Activated T-cell treated with anti-CD3 and anti-CD28 coated beads, Interleukin-2, amount 50 U/mL, for 24 hours (primary cell): ENCODE results near the gene PEAK1.
"Not testable (repeated sequence)": the region's sequence is repeated elsewhere in the genome, so short reads cannot be mapped to it uniquely, and the experiment has no call there.

ENCODE experiments used
- DNase-seq: peaks from one replicate; pipeline ENCODE4 v3.0.0-alpha.2; 2020
- H3K27ac Mint-ChIP-seq: 2 replicates; pipeline ENCODE4 v1.8.0; 2020; ENCODE audit warnings: mild to moderate bottlenecking, mixed read lengths
- H3K27me3 Mint-ChIP-seq: 2 replicates; pipeline ENCODE4 v1.8.0; 2020; ENCODE audit warnings: mixed read lengths
- H3K36me3 Mint-ChIP-seq: 2 replicates; pipeline ENCODE4 v1.8.0; 2020; ENCODE audit warnings: low read depth, mixed read lengths
- H3K4me1 Mint-ChIP-seq: 2 replicates; pipeline ENCODE4 v1.8.0; 2020; ENCODE audit warnings: low read depth, mixed read lengths
- H3K4me3 Mint-ChIP-seq: 2 replicates; pipeline ENCODE4 v1.8.0; 2020; ENCODE audit warnings: mild to moderate bottlenecking, moderate library complexity, mixed read lengths
- H3K9me3 Mint-ChIP-seq: 2 replicates; pipeline ENCODE4 v1.8.0; 2020; ENCODE audit warnings: mixed read lengths

The PEAK1 gene

GRCh38 chr15:77296773-77297337 lies 123.0 kb downstream of the PEAK1 start:
- Mint-ChIP-seq H3K36me3 (no peaks in the 10 kb centered on the region), H3K4me3 (no peak overlapping the region), H3K27me3 (no peaks in the 10 kb centered on the region), H3K9me3 (no peaks in the 10 kb centered on the region), H3K27ac (no peak overlapping the region), H3K4me1 (no peaks in the 10 kb centered on the region)
- no peak for DNase-seq

GRCh38 chr15:77295446-77295845 lies 124.5 kb downstream of the PEAK1 start:
- no peak overlapping the region for H3K4me3 Mint-ChIP-seq
- no peaks in the 10 kb centered on the region for H3K27me3 Mint-ChIP-seq
- no peak for DNase-seq
- no peaks in the 10 kb centered on the region for H3K4me1 Mint-ChIP-seq
- H3K9me3 Mint-ChIP-seq = no peaks in the 10 kb centered on the region
- H3K27ac Mint-ChIP-seq = no peak overlapping the region
- H3K36me3 Mint-ChIP-seq = no peaks in the 10 kb centered on the region

DNA sequence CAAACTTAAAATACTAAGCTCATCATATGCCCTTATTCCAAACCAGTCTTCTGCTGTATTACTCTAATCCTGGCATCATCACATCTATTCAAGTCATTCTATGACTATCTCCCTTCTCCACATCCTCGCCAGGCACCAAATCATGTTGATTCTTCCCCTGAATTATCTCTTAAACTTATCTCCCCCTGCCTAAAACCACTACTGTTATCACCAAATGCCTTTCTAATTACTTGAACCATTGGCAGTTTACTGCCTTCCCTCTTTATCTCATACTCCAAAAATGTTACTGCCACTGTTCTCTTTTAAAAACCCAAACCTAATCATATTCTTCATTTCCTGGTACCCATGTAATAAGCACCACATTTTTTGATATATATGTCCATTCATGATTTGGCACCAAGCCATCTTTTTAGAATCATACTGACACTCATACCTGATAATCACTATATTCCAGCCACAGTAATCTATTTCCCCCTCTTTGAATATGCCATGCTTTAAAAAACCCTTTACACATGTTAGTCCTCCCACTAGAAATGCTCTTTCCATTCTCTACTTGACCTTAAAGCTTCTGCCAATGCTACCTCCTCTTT lies 126.8 kb downstream of the PEAK1 start:
- no peak overlapping the region for H3K4me3 Mint-ChIP-seq
- H3K27me3 Mint-ChIP-seq = no peaks in the 10 kb centered on the region
- no peak for DNase-seq
- H3K9me3 Mint-ChIP-seq = no peaks in the 10 kb centered on the region
- H3K27ac Mint-ChIP-seq = no peak overlapping the region
- no peaks in the 10 kb centered on the region for H3K4me1 Mint-ChIP-seq
- no peaks in the 10 kb centered on the region for H3K36me3 Mint-ChIP-seq

DNA sequence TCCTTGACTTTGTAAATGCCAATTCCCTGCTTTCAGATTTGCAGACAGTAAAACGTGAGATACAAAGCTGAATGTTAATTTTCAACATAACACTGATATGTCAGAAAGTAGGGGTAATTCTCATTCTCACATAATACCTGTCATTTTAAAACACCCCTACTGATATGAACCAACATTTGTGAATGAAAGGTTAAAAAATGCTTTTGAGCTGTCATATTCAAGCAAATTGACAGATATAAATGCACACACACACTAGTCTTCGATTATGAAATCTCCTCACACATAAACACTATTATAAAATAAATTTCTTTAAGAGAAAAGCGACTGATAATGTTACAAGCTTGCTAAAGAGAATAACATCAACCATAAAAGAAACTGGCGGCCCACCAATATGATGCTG lies 128.8 kb downstream of the PEAK1 start:
- Mint-ChIP-seq H3K27me3 (no peaks in the 10 kb centered on the region), H3K36me3 (no peaks in the 10 kb centered on the region), H3K9me3 (no peaks in the 10 kb centered on the region), H3K4me1 (no peaks in the 10 kb centered on the region), H3K4me3 (no peak overlapping the region), H3K27ac (no peak overlapping the region)
- DNase-seq = no peak

DNA sequence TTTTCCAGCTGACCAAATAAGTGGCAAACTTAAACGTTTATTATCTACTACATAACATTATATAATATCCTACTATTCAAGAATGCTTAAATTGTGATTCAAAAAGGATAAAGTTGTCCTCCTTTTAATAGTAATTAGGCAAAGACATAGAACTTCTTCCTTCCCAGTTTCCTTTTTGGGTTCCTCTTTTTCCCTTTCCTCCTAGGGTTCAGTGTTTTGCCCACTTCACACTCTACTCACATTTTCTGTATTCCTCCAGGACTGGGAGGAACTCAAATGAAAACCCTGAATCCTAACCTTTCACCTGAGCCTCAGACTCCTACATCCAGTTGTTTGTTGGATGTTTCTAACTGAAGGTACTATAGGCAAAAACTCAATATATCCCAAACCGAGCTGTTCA lies 132.5 kb downstream of the PEAK1 start:
- no peak overlapping the region for H3K27ac Mint-ChIP-seq

GRCh38 chr15:77285057-77285997 lies 134.6 kb downstream of the PEAK1 start:
- no peak for DNase-seq
- no peaks in the 10 kb centered on the region for H3K27me3 Mint-ChIP-seq
- H3K27ac Mint-ChIP-seq = no peak overlapping the region
- no peak overlapping the region for H3K4me3 Mint-ChIP-seq
- H3K9me3 Mint-ChIP-seq = no peaks in the 10 kb centered on the region
- no peaks in the 10 kb centered on the region for H3K4me1 Mint-ChIP-seq
- H3K36me3 Mint-ChIP-seq = peaks cover 20% of the 10 kb centered on the region

More for the DNA sequence above, 132.5 kb downstream of the PEAK1 start:
- Mint-ChIP-seq H3K4me1 (no peaks in the 10 kb centered on the region), H3K27me3 (no peaks in the 10 kb centered on the region), H3K9me3 (no peaks in the 10 kb centered on the region), H3K4me3 (no peak overlapping the region), H3K36me3 (peaks cover 20% of the 10 kb centered on the region)
- DNase-seq = no peak

GRCh38 chr15:77282333-77282732 lies 137.6 kb downstream of the PEAK1 start:
- H3K27ac Mint-ChIP-seq = no peak overlapping the region
- no peak overlapping the region for H3K4me3 Mint-ChIP-seq
- H3K36me3 Mint-ChIP-seq = peaks cover 23% of the 10 kb centered on the region
- no peak for DNase-seq
- H3K9me3 Mint-ChIP-seq = no peaks in the 10 kb centered on the region
- no peaks in the 10 kb centered on the region for H3K4me1 Mint-ChIP-seq
- H3K27me3 Mint-ChIP-seq = no peaks in the 10 kb centered on the region

DNA sequence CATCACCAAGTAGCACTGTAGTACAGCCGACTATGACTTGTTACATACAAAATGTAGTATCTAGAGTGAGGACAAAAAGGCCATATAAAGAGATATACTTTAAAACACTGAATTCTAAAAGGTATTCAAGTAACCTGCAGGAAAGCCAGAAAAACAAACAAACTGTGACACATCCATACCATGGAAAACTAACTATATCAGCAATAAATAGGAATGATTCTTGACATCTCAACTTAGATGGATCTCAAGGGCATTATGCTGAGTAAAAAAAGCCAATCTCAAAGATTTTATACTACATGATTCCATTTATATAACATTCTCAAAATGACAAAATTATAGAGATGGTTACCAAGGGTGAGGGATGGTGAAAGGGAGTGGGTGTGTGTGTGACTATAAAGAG lies 143.0 kb downstream of the PEAK1 start:
- Mint-ChIP-seq H3K27ac (no peak overlapping the region), H3K4me3 (no peak overlapping the region), H3K36me3 (peaks cover 21% of the 10 kb centered on the region)

DNA sequence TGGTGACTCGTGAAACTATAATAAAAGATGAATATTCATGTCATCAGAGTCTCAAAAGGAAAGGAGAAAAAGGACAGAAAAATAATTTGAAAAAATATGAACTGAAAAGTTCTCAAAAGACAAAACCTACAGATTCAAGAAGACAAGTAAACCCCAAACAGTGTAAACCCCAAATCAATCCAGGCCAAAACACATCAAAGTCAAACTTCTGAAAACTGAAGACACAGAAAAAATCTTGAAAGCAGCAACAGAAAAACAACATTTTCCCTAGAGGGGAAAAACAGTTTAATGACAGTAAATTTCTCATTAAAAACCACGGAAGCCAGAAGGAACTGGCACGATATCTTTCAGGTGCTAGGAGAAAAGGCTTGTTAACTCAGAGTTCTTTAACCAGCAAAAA lies 143.8 kb downstream of the PEAK1 start:
- Mint-ChIP-seq H3K27me3 (no peaks in the 10 kb centered on the region), H3K36me3 (peaks cover 21% of the 10 kb centered on the region), H3K9me3 (no peaks in the 10 kb centered on the region), H3K4me3 (no peak overlapping the region), H3K27ac (no peak overlapping the region), H3K4me1 (peaks cover 5% of the 10 kb centered on the region)
- DNase-seq = no peak

More for the DNA sequence above, 143.0 kb downstream of the PEAK1 start:
- Mint-ChIP-seq H3K9me3 (no peaks in the 10 kb centered on the region), H3K4me1 (peaks cover 5% of the 10 kb centered on the region), H3K27me3 (no peaks in the 10 kb centered on the region)
- no peak for DNase-seq

GRCh38 chr15:77273136-77273535 lies 146.8 kb downstream of the PEAK1 start:
- H3K36me3 Mint-ChIP-seq = peaks cover 36% of the 10 kb centered on the region
- H3K27me3 Mint-ChIP-seq, H3K4me1 Mint-ChIP-seq, H3K27ac Mint-ChIP-seq, H3K4me3 Mint-ChIP-seq, DNase-seq, H3K9me3 Mint-ChIP-seq: not testable (repeated sequence)

DNA sequence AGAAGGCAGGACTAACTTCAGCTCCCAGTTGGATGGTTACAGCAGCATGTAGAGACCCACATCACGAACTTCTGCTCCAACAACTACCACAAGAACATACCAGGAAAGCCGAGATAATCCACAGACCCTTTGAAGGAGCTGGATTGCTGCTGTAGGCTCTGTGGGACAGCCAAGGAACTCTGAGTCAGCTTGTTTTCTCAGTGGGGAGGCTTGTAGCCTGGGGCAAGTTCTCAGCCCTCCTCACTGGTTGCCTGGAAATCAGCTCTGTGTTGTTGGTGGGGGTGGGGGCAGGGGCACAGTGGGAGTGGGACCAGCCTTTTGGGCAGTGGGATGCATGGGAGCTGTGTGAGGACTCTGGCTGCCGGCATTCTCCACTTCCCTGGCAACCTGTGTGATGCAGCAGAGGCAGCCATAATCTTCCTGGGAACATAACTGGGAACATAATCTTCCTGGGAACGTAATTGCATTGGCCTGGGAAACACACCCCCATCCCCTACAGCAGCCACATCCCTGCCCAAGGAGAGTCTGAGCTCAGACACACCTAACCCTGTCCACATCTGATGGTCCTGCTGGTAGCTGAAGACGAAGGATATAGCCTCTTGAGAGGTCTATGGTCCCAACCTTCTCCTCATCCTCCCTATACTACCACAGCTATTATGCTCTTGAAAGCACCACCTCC lies 153.1 kb downstream of the PEAK1 start:
- Mint-ChIP-seq H3K4me1 (no peaks in the 10 kb centered on the region), H3K27me3 (no peaks in the 10 kb centered on the region)

DNA sequence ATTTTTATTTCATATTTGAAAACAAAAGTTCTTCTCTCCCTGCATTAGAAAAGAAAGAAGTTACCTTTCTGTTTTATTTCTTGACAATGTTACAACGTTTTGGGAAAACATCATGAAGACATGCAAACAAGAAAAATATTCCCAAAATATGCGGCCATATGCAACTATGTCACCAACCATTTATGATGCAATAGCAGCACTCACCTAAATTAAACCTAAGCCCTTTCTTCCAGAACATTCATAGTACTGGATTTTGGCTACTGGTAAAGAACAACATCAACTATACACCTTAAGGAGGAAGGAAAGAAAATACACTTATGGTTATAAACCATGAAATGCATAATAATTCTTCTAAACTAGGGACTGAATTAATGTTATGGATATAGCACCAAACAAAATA lies 164.5 kb downstream of the PEAK1 start:
- Mint-ChIP-seq H3K4me3 (no peak overlapping the region), H3K9me3 (no peaks in the 10 kb centered on the region), H3K27ac (no peak overlapping the region), H3K4me1 (peaks cover 7% of the 10 kb centered on the region), H3K27me3 (no peaks in the 10 kb centered on the region), H3K36me3 (peaks cover 9% of the 10 kb centered on the region)
- no peak for DNase-seq

More for the DNA sequence above, 153.1 kb downstream of the PEAK1 start:
- DNase-seq = no peak
- Mint-ChIP-seq H3K36me3 (peaks cover 21% of the 10 kb centered on the region), H3K4me3 (no peak overlapping the region), H3K9me3 (peaks cover 3% of the 10 kb centered on the region), H3K27ac (no peak overlapping the region)

GRCh38 chr15:77251662-77252061 lies 168.2 kb downstream of the PEAK1 start:
- H3K36me3 Mint-ChIP-seq = peaks cover 17% of the 10 kb centered on the region
- DNase-seq = no peak
- peaks cover 7% of the 10 kb centered on the region for H3K4me1 Mint-ChIP-seq
- H3K27ac Mint-ChIP-seq = no peak overlapping the region
- H3K4me3 Mint-ChIP-seq = no peak overlapping the region
- H3K27me3 Mint-ChIP-seq = no peaks in the 10 kb centered on the region
- no peaks in the 10 kb centered on the region for H3K9me3 Mint-ChIP-seq

GRCh38 chr15:77247116-77247515 lies 172.8 kb downstream of the PEAK1 start:
- Mint-ChIP-seq H3K27me3 (no peaks in the 10 kb centered on the region), H3K9me3 (no peaks in the 10 kb centered on the region), H3K4me1 (peaks cover 10% of the 10 kb centered on the region), H3K27ac (no peak overlapping the region), H3K4me3 (no peak overlapping the region), H3K36me3 (peaks cover 14% of the 10 kb centered on the region)
- DNase-seq = no peak
